AG04450 (cell line): ENCODE data around the gene FEV. TPM values are rescaled to one million over a fixed set of nuclear protein-coding genes. Genes with fewer than 3 reads are reported as not detected.

Experiments
- CTCF ChIA-PET: fragments of 300-600, 350-600 bp; formaldehyde crosslinking; extraction: SDS; loops from one replicate; lab custom pipeline; 2022; ENCODE audit warnings: antibody characterized with exemption, inconsistent platforms; lab: Charles Lee
- POLR2A ChIA-PET: fragments of 350-600 bp; formaldehyde crosslinking; extraction: SDS; loops from one replicate; lab custom pipeline; 2021; ENCODE audit warnings: antibody characterized with exemption, inconsistent platforms; lab: Yijun Ruan, JAX
- DNase-seq: peaks from one replicate; pipeline ENCODE4 v3.0.0-alpha.2; 2011; ENCODE audit warnings: low read depth, low spot score
- H3K27ac ChIP-seq: one replicate; pipeline ENCODE4 v1.5.1; 2012; ENCODE audit warnings: low read depth, low read length, control low read depth
- H3K27me3 ChIP-seq: one replicate; pipeline ENCODE4 v1.6.0; 2012; ENCODE audit warnings: low read length; ENCODE audit not compliant: control insufficient read depth, insufficient read depth
- H3K4me3 ChIP-seq: 2 replicates; pipeline ENCODE4 v1.5.1; 2011; ENCODE audit warnings: mild to moderate bottlenecking, low read depth, low read length, control low read depth
- H3K9me3 ChIP-seq: 2 replicates; pipeline ENCODE4 v1.5.1; 2012; ENCODE audit warnings: low read length; ENCODE audit not compliant: control insufficient read depth, insufficient read depth
- polyA plus RNA-seq: library from polyadenylated mRNA; depleted of rRNA; stranded (reverse); fragments of >200 nt; gene quantifications from 2 replicates; pipeline ENCODE4 v1.2.3, GENCODE V29; 2011
- TF ChIP-seq, protein P1 (sequence below): IDR thresholded peaks from 2 replicates; pipeline ENCODE4 v1.5.1; 2011; ENCODE audit warnings: low read depth, low read length, control low read depth, inconsistent platforms

Gene FEV
- polyA plus RNA-seq, 1 experiment = not detected

DNA sequence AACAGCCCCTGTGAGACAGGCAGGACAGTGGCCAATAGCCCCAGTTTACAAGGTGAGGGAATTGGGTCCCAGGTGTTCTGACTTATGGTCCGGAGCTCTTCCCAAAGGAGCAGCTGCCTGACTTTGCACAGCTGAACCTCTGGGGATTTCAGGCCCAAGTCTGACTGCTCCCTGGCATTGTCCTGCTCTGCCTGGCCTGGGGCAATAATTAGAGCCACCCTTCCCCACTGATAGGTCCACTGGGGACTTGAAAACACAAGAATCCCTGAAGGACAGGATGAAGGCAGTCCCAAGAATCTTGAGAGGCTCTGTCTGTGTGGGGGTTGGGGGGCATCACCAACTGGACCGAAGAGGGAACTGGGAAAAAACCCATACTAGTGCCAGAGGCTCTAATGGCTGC, 3.7 kb upstream of the FEV start:
- TF ChIP-seq, protein P1, sequence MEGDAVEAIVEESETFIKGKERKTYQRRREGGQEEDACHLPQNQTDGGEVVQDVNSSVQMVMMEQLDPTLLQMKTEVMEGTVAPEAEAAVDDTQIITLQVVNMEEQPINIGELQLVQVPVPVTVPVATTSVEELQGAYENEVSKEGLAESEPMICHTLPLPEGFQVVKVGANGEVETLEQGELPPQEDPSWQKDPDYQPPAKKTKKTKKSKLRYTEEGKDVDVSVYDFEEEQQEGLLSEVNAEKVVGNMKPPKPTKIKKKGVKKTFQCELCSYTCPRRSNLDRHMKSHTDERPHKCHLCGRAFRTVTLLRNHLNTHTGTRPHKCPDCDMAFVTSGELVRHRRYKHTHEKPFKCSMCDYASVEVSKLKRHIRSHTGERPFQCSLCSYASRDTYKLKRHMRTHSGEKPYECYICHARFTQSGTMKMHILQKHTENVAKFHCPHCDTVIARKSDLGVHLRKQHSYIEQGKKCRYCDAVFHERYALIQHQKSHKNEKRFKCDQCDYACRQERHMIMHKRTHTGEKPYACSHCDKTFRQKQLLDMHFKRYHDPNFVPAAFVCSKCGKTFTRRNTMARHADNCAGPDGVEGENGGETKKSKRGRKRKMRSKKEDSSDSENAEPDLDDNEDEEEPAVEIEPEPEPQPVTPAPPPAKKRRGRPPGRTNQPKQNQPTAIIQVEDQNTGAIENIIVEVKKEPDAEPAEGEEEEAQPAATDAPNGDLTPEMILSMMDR = no peak
- H3K4me3 ChIP-seq = no peak overlapping the region
- no peak for DNase-seq
- CTCF ChIA-PET = interaction anchor here (2.4 kb wide), 1 partner anchor 8 kb away, joined by 15 read pairs; no protein-coding TSS in a partner anchor
- H3K27ac ChIP-seq = no peak overlapping the region
- H3K9me3 ChIP-seq = peaks cover 5% of the 10 kb centered on the region; the same call in 1 of the 2 replicates
- peaks cover 90% of the 10 kb centered on the region for H3K27me3 ChIP-seq
- POLR2A ChIA-PET = no interaction called here

DNA sequence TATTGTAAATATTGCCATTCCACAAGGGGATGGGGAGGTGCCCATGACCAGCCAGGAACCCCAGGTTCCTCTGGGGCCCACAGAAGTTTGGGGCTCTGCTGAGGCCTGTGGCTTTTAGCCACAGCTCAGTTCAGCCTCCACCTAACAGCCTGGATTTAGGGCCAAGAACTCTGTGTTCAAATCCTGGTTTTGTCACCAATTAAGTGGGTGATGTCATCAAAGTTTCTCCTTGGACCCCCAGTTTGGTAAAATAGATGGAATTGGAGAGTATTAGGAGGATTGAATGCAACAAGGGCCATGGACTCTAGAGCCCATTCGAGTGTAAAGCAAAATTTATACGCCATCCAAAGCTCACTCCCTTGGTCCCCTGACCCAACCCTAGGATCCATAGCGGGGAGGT, 3.2 kb upstream of the FEV start:
- Histone ChIP-seq H3K9me3 (peaks cover 5% of the 10 kb centered on the region; the same call in 1 of the 2 replicates), H3K4me3 (no peak overlapping the region), H3K27ac (no peak overlapping the region), H3K27me3 (peaks cover 90% of the 10 kb centered on the region)
- POLR2A ChIA-PET = no interaction called here
- CTCF ChIA-PET = interaction anchor here (2.4 kb wide), 1 partner anchor 8 kb away, joined by 15 read pairs; no protein-coding TSS in a partner anchor
- no peak for DNase-seq
- TF ChIP-seq, protein P1 = no peak

DNA sequence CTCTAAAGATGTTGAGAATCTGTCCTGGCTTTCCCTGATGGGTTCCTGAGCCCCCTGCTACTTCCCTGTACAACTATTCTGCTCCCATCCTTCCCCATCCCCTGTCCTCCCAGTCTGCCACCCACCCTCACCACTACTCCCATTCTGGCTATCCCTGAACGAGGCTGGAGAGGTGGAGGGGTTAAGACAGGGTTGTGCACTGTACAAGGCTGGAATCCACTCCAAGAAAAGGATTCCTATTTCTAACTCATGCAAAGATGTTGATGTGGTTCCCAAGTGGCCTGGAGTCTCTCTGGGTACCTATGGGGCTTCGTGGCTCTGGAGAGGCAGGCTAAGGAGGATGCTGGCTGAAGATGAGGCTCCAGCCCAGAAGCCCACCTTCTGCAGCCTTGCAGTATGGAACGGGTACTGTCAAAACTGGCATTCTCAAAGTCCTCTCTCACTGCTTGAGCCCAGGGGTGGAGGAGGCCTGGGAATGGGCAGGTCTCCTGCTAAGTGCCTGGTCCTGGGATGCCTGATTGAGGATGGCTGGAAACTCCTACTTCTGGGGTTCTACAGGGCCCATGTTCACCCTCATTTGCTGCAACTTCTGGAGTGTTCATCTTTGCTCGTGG, 1.3 kb upstream of the FEV start:
- no peak for DNase-seq
- CTCF ChIA-PET = no interaction called here

DNA sequence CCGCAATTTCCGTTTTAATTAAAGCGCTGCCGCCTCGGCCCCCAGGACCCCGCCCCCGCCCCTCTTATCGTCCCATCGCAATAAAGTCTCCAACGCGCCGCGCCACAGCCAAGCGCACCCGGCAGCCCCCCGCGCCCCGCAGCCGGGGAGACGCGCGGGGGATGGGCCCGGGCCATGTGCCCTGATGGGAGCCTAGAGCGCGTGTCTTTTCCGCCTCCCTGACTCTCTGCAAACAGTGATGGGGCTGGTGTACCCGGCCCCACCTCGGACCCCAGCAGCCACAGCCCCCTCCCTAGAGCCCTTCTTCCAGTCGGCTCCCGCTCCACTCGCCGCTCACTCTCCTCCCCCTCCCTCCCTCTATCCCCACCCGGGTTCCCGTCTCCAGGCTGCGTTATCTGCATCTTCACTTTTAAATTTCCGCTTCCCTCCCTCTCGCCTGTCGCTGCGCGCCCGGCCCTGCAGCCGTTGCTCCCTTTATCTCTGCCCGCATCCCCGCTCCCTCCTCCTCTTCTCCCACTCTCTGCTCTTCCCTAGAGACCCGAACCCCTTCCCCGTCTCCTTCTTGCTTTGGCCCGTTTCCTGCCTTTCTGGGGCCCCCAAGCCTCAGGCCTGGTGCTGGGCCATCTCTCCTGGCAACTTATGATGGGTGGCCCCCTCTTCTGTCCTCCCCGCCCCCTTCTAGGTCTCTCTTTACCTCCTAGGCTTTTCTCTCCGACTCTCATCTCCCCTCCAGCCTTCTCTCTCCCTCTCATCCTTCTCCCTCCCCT, 524 bp upstream of the FEV start:
- CTCF ChIA-PET = no interaction called here
- POLR2A ChIA-PET = no interaction called here
- Histone ChIP-seq H3K9me3 (peaks cover 5% of the 10 kb centered on the region; the same call in 1 of the 2 replicates), H3K27ac (no peak overlapping the region), H3K4me3 (no peak overlapping the region), H3K27me3 (peaks cover 86% of the 10 kb centered on the region)
- DNase-seq = no peak
- TF ChIP-seq, protein P1 = no peak

More for the DNA sequence above, 1.3 kb upstream of the FEV start:
- H3K9me3 ChIP-seq = peaks cover 5% of the 10 kb centered on the region; the same call in 1 of the 2 replicates
- no peak overlapping the region for H3K4me3 ChIP-seq
- H3K27ac ChIP-seq = no peak overlapping the region
- peaks cover 87% of the 10 kb centered on the region for H3K27me3 ChIP-seq
- POLR2A ChIA-PET = no interaction called here
- TF ChIP-seq, protein P1 = no peak
